Stromal cell of bone marrow (primary cell): Measurements from ENCODE around the gene PLA2G2D.
"Not testable (repeated sequence)": the region's sequence is repeated elsewhere in the genome, so short reads cannot be mapped to it uniquely, and the experiment has no call there.

ENCODE experiments used
- DNase-seq: peaks from one replicate; pipeline ENCODE4 v3.0.0-alpha.2; 2012; ENCODE audit warnings: low read depth

Gene PLA2G2D

DNA sequence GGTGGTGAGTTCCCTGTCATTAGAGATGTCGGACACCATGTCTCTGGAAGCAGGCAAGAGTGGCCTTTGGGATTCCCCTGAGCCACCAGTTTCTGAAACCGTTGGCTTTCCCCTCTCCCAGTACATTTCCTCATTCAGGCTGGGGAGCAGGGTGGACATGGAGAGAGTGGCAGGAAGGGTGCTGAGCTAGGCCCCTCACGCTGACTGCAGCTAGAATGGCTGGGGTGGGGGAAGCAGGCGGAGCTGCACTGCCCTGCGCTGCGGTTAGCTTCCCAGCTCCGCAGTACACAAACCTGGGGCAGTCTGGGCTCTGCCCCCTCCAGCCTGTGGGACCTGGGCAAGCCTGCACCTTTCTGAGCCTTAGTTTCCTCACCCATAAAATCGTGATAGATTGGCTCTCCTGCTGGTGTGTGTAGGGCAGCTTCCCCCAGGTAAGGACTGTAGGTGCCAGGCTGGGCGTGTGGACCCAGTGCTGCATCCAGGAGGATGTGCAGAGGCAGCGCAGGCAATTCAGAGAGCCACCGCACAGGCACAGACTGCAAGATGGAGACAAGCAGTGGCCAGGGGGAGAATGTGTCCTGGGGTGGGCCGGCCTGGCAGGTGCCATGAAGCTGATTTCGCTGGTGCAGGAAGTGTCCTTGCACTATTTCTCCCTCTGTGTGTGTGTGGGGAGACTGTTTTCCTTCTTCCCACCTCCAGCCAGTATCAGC is 22.8 kb upstream of the PLA2G2D start:
- no peak for DNase-seq

GRCh38 chr1:20141466-20141865 is 22.1 kb upstream of the PLA2G2D start:
- DNase-seq: no peak

- DNase-seq: no peak
These were observed 21.7 kb upstream of the PLA2G2D start for GRCh38 chr1:20141001-20141400.

DNA sequence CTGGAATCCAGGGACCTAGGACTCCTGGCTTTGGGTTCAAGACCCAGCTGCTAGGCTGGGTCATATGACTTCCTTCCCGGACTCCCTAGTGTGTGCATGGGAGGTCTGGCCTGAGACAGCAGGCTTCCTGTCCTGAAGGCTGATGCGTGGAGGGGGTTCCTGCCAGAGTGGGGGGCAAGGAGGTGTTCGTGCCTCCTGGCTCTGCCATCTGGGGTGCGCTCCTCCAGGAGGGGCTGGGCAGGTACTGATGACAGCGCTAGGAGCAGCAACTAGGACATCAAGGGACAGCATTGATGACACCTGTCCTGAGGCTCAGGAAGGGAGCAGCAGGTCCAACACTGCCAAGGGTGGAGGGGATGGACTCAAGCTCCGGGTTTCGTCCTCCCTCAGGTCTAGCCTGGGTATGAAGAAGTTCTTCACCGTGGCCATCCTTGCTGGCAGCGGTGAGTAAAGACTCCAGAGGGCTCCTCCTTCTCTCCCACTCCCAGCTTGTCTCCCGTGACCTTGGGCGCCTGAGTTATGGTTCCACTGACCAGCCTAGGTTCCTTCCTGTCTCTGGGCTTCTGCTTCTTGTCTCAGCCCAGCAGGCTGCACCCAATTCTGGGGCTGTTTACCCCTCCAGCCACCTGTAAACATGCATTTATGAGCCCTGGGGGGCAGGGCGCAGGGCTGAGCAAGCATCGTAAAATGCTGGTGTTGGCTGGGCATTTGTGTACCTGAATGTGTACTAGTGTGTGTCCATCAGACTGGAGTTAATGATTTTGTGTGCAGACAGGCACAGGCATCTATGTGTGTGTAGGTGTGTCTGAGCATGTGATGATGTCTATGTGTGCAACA is 20.7 kb upstream of the PLA2G2D start:
- no peak for DNase-seq

DNA sequence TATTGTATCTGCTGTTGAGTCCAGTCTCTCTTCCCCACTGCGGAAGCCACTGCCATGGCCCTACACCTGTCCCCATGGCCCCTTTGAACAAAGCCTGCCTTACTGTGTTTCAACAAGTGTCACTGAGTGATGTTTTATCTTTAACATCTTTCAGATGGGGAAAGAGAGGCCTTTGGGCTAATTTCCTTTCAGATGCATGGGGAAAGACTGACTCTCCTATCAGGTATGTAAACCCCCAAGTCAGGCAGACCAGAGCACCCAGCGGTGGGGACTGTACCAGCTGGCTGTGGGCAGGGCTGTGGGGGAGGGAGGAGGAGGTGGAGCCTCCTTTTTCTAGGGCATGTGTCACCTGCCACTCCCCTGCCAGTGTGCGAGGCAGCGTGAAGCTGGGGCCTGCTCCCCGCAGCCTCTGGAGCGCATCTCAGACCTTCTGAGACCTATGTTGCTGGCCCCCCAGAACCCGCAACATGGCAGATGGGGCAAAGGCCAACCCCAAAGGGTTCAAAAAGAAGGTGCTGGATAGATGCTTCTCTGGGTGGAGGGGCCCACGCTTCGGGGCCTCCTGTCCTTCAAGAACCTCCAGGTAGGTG is 19.7 kb upstream of the PLA2G2D start, which contains the start of gene PLA2G2F:
Gene PLA2G2F, plus strand, starts transcription at position 363 of the 590 bp plus-strand sequence. Its CDS starts 105 bp downstream, at position 468.
- DNase-seq: no peak

- no peak for DNase-seq
These were observed 19.0 kb upstream of the PLA2G2D start for GRCh38 chr1:20138346-20138745.

- no peak for DNase-seq
These were observed 18.3 kb upstream of the PLA2G2D start for GRCh38 chr1:20137604-20138003.

GRCh38 chr1:20137055-20137454 is 17.7 kb upstream of the PLA2G2D start:
- DNase-seq: no peak

- DNase-seq: no peak
These were observed 16.9 kb upstream of the PLA2G2D start for GRCh38 chr1:20136249-20136648.

- DNase-seq: no peak
These were observed 15.7 kb upstream of the PLA2G2D start for GRCh38 chr1:20134995-20135394.

DNA sequence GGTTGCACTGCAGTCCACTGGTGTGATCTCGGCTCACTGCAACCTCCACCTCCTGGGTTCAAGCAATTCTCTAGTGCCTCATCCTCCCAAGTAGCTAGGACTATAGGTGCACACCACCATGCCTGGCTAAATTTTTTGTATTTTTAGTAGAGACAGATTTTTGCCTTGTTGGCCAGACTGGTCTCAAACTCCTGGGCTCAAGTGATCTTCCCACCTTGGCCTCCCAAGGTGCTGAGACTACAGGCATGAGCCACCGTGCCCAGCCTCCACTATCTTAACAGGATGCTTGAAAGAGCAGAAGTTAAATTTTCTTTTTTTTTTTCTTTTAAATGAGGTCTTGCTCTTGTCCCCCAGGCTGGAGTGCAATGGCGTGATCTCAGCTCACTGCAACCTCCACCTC is 11.2 kb upstream of the PLA2G2D start:
- not testable (repeated sequence) for DNase-seq

DNA sequence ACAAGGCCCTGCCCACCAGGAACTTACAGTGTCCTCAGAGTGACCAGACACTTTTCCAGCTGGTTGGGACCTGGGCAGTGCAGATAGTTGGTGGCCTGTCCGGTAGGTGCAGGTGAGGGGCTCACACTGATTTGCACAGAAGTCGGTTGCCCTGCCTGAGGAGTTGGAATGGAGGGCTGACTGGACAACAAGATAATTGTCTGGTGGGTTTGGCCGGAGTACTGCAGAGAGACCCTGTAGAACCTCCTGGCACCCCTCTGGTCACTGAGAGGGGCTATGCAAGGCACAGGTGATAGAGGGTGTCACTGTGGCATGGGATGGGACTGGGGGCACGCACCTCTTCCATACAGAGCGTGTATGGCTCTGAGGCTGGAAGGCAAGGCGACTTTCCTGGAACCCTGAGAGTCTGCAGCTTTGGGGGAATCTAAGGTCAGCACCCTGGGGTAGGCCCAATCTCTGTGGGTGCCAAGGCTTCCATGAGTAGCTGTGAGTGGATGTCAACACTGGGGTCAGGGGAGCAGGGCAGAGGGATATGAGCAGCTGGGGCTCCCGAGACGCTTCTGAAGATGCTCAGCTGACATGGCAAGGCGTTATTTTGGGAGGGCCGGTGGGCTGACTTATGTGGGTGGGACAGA is 7.6 kb upstream of the PLA2G2D start:
- no peak for DNase-seq

DNA sequence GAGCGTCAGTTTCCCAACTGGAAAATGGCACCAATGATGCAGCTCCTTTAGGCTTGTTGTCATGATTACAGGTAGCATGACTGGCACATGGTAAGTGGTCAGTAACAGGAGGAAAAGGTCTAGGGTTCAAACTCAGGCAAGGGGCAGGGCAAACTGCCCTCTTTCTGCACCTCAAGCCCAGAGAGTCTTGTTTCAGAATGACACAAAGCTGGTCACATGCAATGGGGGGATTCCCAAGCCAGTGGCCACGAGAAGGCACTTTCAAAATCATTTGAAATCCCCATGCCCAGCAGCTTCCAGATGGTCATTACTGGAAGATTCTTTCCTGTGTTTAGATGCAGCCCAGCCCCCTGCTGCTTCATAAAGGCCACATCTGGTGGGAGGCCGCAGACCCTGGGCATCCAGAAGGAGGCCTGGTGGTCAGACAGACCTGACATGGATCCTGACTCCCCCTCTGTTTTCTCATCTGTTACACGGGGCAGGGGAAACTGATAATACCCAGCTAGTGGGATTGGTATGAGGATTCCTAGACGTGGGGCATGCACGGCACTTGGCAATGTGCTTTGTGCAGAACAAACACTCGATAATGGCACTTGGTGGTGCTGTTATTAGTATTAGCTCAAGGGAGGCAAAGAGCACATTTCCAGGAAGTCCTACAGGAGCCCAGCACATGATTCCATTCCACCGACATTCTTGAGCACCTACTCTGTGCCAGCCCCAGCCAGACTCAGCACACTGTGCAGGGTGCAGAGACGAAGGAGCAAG is 6.9 kb upstream of the PLA2G2D start:
- DNase-seq: no peak

DNA sequence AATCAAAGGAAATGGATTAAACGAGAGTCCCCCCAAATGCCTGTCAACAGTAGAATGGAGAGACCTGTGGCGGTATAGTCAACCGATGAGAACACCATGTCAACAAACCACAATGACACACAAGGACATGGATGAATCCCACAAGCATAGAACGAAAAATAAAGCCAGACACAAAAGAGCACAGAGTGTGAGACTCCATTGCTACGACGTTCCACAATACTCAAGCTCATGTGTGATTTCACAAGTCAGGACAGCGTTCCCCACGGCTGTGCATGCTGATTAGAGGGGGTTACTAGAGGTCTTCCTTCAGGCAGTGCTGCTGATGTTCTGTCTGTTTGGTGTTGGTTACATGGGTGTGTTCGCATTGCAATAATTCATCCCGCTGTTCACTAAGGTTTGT is 5.8 kb upstream of the PLA2G2D start:
- no peak for DNase-seq

- DNase-seq: peak; percentile 70
These were observed 5.2 kb upstream of the PLA2G2D start for GRCh38 chr1:20124456-20125057.

DNA sequence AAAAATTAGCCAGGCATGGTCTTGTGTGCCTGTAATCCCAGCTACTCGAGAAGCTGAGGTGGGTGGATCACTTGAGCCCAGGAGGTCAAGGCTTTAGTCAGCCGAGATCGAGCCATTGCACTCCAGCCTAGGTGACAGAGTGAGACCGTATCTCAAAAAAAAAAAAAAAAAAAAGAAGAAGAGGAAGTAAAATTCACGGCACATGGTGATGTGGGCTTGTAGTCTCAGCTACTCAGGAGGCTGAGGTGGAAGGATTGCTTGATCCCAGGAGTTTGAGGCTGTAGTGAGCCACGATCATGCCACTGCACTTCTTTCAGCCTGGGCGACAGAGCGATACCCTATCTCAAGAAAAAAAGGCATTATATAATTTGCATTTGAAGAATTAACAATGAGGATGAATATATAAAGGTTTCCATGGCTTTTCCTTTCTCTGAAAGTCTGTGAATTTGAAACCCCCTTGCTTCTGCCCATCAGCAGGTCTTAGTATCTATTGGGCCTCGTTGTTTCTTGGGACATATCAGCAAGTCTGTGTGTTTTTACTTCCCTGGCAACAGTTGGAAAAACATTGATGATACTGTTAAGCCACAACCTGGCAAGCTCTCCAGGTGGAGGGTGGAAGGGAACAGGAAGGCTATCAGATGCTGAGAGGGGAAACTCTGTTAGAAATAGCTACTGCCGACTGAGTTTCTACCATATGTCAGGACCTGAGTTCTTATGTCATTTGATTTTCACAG is 4.6 kb upstream of the PLA2G2D start:
- no peak for DNase-seq

DNA sequence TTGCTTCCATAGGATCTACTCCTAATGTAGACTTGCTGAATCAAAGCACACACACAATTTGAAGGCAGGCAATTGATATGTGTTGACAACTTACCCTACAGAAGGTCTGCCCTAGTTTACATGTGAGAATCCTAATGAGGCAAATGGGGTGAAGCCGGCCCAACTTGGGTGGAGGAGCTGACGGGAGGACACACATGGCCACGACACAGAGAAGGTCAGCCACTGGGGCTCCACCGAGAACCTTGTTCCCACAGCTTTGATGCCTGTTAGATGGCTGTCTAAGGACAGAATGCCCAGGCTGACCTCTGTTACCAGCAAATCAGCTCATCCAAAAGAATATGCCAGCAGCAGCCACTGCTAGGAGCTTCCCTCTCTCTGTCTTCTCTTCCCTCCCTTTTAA is 1.5 kb upstream of the PLA2G2D start:
- no peak for DNase-seq

DNA sequence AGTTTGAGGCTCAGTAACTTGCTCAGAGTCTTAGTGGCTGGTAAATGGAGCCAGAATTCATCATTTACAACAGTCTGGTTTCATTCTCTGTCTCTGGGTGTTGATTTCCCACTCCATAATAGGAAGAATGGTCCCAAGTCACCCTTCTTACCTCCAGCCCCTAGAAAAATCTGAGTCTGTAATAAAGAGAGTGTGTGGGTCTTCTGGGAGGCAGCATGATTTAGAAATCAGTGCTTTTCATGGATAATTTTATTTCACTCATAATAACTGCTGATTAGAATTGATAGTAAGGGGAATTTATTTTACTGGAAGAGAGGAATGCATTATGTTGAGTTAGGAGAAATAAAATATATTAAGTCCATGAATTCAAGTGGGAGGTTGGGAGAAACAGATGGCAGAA is 2.1 kb downstream of the PLA2G2D start:
- no peak for DNase-seq

DNA sequence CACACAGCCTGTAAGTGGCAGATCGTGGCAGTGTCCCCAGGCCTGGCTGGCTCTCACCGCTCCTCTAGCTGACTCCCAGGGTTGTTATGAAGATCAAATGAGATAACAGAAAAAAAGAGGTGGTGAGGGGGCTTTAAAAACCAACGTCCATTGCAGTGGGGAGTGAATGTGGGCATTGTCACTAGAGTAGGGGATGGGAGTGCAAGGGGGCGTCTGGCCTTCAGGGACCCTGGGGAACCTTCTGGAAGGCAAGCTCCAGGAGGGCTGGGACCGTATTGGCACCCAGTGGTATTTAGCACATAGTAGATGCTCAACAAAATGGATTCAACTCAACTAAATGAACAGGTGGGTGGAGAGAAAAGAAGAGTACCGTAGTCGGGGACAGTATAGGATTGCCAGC is 3.4 kb downstream of the PLA2G2D start:
- DNase-seq: no peak

- DNase-seq: no peak
These were observed 3.9 kb downstream of the PLA2G2D start for GRCh38 chr1:20115479-20115878.
